ENCODE results near the gene TSC22D1.

TSC22D1 gene

DNA sequence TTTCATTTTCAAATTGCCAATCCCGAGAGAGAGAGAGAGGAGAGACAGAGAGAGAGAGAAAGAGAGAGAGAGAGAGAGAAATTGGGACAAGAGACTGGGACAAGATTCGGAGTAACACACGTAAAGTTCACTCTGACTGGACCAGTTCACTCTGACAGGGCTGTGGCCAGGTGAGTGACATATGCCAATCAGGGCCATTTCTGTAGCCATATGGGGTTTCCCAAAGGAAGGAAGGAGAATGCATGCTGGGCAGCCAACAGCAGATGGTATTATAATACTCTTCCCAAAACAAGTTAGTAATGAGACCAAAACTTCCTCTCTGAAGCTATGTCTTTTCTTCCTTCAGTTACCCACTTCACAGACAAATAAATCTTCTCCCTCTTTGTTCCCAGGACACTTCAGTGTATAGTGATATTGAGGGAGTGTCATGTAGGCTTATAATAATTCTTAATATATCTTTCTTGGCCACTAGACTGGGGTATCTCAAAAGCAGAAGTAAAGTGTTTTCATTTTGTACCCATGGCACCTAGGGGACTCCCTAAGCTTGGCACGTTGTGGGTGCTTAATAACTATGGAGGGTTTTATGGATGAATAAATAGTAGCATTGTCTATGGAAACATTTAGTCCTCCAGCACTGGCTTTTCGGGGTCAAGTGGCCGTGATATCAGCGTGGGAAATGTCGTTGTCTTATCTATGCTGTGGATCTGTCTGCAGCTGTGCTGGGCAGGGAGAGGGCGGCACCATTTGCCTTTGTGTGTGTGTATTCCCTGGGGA, 150.9 kb downstream of the TSC22D1 start:
- H3K4me3 ChIP-seq (ENCODE audit: insufficient read depth, low read length, poor library complexity, severe bottlenecking), result no peak overlapping the region
- no peak overlapping the region for H3K4me2 ChIP-seq (ENCODE audit: low read depth, low read length, poor library complexity, severe bottlenecking)
- no peaks in the 10 kb centered on the region for H3F3A ChIP-seq (ENCODE audit: insufficient read depth)
- H4K20me1 ChIP-seq (ENCODE audit: low read depth, low read length), result no peaks in the 10 kb centered on the region
- no peaks in the 10 kb centered on the region for H3K79me2 ChIP-seq (ENCODE audit: insufficient read depth, low read length)
- H3K9me2 ChIP-seq (replicated peaks; ENCODE audit: insufficient read depth, low read length), result no peaks in the 10 kb centered on the region
- H3K27ac ChIP-seq (ENCODE audit: low read depth, low read length), result no peak overlapping the region
- no peaks in the 10 kb centered on the region for H3K9me3 ChIP-seq (ENCODE audit: insufficient read depth, low read length)
- no peaks in the 10 kb centered on the region for H3K36me3 ChIP-seq (ENCODE audit: low read length)
- H3K9ac ChIP-seq (ENCODE audit: low read length), result no peak overlapping the region
- H2AFZ ChIP-seq (ENCODE audit: low read depth, low read length, severe bottlenecking), result no peak overlapping the region
- H3K27me3 ChIP-seq (ENCODE audit: low read length), result no peaks in the 10 kb centered on the region
- TF ChIP-seq EZH2phosphoT487 (conservative IDR thresholded peaks at IDR 0.05; ENCODE audit: low read length), result no peak
- TF ChIP-seq, protein P1, sequence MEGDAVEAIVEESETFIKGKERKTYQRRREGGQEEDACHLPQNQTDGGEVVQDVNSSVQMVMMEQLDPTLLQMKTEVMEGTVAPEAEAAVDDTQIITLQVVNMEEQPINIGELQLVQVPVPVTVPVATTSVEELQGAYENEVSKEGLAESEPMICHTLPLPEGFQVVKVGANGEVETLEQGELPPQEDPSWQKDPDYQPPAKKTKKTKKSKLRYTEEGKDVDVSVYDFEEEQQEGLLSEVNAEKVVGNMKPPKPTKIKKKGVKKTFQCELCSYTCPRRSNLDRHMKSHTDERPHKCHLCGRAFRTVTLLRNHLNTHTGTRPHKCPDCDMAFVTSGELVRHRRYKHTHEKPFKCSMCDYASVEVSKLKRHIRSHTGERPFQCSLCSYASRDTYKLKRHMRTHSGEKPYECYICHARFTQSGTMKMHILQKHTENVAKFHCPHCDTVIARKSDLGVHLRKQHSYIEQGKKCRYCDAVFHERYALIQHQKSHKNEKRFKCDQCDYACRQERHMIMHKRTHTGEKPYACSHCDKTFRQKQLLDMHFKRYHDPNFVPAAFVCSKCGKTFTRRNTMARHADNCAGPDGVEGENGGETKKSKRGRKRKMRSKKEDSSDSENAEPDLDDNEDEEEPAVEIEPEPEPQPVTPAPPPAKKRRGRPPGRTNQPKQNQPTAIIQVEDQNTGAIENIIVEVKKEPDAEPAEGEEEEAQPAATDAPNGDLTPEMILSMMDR (IDR thresholded peaks at IDR 0.05; ENCODE audit: insufficient read depth, low read length, poor library complexity, severe bottlenecking), result no peak

DNA sequence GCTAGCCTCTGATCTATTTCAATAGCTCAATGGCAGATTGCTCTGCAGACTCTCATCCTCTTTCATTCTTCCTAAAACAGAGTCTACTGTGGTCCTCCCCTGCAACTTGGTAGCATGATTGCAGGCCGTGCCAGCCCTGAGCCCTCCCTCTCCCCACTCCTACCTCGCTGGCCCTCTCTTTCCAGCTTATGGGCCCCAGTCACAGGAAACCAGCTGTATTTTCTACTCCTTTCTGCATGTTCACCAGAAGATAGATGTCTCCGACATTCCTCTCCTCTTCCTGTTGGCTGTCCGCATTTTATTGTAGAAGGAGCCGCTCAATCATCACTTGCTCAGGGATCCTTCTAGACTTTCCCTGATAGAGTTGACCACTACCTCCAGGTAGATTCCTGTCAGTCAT, 152.3 kb downstream of the TSC22D1 start:
- Histone ChIP-seq H3F3A (ENCODE audit: insufficient read depth) (no peaks in the 10 kb centered on the region), H3K4me3 (ENCODE audit: insufficient read depth, low read length, poor library complexity, severe bottlenecking) (no peak overlapping the region), H3K79me2 (ENCODE audit: insufficient read depth, low read length) (no peaks in the 10 kb centered on the region), H4K20me1 (ENCODE audit: low read depth, low read length) (no peaks in the 10 kb centered on the region), H3K9me3 (ENCODE audit: insufficient read depth, low read length) (no peaks in the 10 kb centered on the region), H3K36me3 (ENCODE audit: low read length) (no peaks in the 10 kb centered on the region), H3K27me3 (ENCODE audit: low read length) (no peaks in the 10 kb centered on the region), H3K9me2 (replicated peaks; ENCODE audit: insufficient read depth, low read length) (no peaks in the 10 kb centered on the region), H3K9ac (ENCODE audit: low read length) (no peak overlapping the region), H3K27ac (ENCODE audit: low read depth, low read length) (no peak overlapping the region), H2AFZ (ENCODE audit: low read depth, low read length, severe bottlenecking) (no peak overlapping the region), H3K4me2 (ENCODE audit: low read depth, low read length, poor library complexity, severe bottlenecking) (no peak overlapping the region)
- TF ChIP-seq, protein P1 (IDR thresholded peaks at IDR 0.05; ENCODE audit: insufficient read depth, low read length, poor library complexity, severe bottlenecking), result no peak
- no peak for TF ChIP-seq EZH2phosphoT487 (conservative IDR thresholded peaks at IDR 0.05; ENCODE audit: low read length)

DNA sequence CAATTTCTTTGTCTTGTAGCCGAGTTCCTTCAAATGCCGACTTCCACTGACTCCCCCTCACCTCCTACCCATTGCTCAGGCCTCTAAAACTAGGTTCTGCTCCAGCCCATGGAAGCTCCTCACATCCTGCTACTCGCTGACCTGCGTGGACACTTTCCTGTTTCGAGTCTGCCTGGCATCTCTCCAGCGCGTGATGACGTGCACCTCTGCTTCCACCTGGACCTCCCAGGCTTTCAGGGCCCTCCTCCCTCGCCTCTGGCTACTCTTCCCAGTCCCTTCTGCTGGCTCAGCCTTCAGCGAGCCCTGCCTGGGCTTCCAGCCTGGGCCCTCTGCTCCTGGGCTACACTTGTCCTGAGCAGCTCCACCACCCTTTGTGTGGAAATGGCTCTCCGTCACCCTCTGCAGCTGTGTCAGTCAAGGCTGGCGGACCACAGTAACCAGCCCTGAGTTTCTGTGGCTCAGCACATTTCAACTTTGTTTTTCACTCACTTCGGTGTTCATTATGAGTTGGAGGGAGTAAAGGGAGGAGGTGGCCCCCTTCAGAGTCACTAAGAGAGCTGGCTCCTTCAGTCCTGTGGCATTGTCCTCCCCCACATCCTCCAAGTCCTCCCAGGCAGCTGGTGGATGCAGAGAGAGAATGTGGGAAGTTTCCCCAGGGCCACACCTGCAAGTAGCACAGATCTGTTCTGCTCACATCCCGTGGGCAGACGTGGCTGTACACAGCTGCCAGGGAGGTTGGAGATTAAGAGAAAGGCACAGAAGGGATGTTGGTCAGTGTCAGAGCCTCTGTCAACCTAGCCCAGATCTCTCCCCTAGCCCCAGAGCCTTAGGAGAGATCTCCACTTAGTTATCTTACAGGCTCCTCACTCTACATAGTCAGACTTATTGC, 153.1 kb downstream of the TSC22D1 start:
- Histone ChIP-seq H3K9ac (ENCODE audit: low read length) (no peak overlapping the region), H3K4me2 (ENCODE audit: low read depth, low read length, poor library complexity, severe bottlenecking) (no peak overlapping the region), H3K27ac (ENCODE audit: low read depth, low read length) (no peak overlapping the region)

More for the DNA sequence above, 153.1 kb downstream of the TSC22D1 start:
- no peaks in the 10 kb centered on the region for H3K9me2 ChIP-seq (replicated peaks; ENCODE audit: insufficient read depth, low read length)
- no peaks in the 10 kb centered on the region for H4K20me1 ChIP-seq (ENCODE audit: low read depth, low read length)
- no peak for TF ChIP-seq EZH2phosphoT487 (conservative IDR thresholded peaks at IDR 0.05; ENCODE audit: low read length)
- TF ChIP-seq, protein P1 (IDR thresholded peaks at IDR 0.05; ENCODE audit: insufficient read depth, low read length, poor library complexity, severe bottlenecking), result no peak
- no peaks in the 10 kb centered on the region for H3K79me2 ChIP-seq (ENCODE audit: insufficient read depth, low read length)
- no peaks in the 10 kb centered on the region for H3K27me3 ChIP-seq (ENCODE audit: low read length)
- no peaks in the 10 kb centered on the region for H3K9me3 ChIP-seq (ENCODE audit: insufficient read depth, low read length)
- no peaks in the 10 kb centered on the region for H3K36me3 ChIP-seq (ENCODE audit: low read length)
- no peak overlapping the region for H2AFZ ChIP-seq (ENCODE audit: low read depth, low read length, severe bottlenecking)
- no peaks in the 10 kb centered on the region for H3F3A ChIP-seq (ENCODE audit: insufficient read depth)
- H3K4me3 ChIP-seq (ENCODE audit: insufficient read depth, low read length, poor library complexity, severe bottlenecking), result no peak overlapping the region

Data from SU-DHL-6 (cell line).